CD4-positive, alpha-beta T cell treated with Interleukin-2 at 100 ng/mL for 4 hours (primary cell): ENCODE results near the gene ELP1.
"Not testable (repeated sequence)": the region's sequence is repeated elsewhere in the genome, so short reads cannot be mapped to it uniquely, and the experiment has no call there.

Experiments used
- DNase-seq: peaks from one replicate; pipeline ENCODE4 v3.0.0-alpha.2; 2020; ENCODE audit warnings: low spot score

The ELP1 gene

GRCh38 chr9:108924466-108924865 is 9.5 kb downstream of the ELP1 start:
- no peak for DNase-seq

- DNase-seq, result no peak
These were observed 12.7 kb downstream of the ELP1 start for GRCh38 chr9:108921200-108921599.

DNA sequence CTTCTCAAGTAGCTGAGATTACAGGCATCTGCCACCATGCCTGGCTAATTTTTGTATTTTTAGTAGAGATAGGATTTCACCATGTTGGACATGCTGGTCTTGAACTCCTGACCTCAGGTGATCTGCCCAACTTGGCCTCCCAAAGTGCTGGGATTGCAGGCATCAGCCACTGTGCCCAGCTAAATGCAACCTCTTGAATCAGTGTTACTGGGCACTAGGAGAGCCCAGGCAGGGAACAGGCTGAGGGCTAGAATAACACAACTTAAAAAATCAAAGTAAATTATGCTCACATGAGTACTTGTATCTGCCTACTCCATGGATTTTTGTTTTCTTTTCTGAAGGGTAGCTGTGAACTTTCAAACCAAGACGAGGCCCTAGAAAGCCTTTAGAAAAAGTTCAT is 13.5 kb downstream of the ELP1 start:
- DNase-seq, result not testable (repeated sequence)

DNA sequence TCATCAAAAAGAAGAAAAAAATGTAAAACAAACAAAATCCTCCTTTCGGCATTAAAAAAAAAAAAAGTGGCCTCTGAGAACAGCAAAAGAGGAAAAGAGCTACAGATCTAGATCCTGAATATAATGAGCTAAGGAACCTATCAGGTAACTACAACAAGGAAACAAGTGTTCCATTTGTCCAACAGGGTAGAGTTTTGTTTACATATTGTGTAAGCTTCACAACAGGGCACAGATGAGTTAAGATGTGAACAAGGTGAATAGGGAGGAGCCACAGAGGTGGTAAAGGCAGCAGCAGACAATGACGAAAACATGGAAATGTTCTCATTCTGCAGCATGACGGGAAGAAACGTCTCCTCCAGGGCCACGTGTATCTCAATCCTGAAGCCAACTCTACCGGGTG is 14.4 kb downstream of the ELP1 start:
- no peak for DNase-seq

- no peak for DNase-seq
These were observed 20.5 kb downstream of the ELP1 start for GRCh38 chr9:108913391-108913790.

GRCh38 chr9:108911820-108912219 is 22.1 kb downstream of the ELP1 start:
- DNase-seq, result no peak

DNA sequence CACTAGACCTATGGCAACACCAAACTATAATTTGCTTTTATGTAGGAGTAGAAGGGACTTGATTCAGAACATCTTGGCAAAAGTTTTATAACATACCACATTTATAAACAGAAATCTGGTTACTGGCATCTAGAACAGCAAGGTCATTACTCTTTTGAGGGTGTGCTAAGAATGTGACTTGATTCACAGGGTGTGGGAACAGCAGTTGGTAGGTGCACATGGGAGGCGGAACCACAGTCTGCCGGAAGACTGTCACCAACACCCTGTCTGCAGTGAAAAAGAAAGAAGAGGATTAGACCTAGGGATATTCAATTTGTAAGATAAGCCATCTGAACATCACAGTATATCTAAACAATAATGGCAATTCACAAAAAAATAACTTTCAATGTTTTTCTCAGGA is 23.0 kb downstream of the ELP1 start:
- DNase-seq, result no peak

DNA sequence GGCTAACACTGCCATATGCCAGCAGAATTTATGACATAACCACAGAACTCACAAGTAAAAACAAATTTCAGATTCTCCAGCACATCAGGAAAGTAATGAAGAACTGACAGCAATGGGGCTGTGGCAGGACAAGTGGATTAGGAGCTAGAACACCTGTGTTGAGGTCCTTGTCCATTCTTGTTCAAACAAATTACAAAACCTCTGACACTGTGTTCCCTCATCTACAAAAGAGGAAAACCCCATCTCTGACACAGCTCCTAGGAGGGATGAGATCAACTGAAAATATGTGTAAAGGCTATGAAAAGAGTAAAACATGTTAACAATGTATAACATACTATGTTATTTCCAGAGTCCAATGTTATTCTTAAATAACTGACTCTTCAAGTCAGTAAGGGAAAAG is 23.5 kb downstream of the ELP1 start:
- no peak for DNase-seq

GRCh38 chr9:108905494-108905893 is 28.4 kb downstream of the ELP1 start:
- DNase-seq, result no peak

- DNase-seq, result no peak
These were observed 29.8 kb downstream of the ELP1 start for GRCh38 chr9:108904161-108904560.

GRCh38 chr9:108903420-108904103 is 30.4 kb downstream of the ELP1 start:
- no peak for DNase-seq

GRCh38 chr9:108900176-108900575 is 33.7 kb downstream of the ELP1 start:
- DNase-seq, result no peak

DNA sequence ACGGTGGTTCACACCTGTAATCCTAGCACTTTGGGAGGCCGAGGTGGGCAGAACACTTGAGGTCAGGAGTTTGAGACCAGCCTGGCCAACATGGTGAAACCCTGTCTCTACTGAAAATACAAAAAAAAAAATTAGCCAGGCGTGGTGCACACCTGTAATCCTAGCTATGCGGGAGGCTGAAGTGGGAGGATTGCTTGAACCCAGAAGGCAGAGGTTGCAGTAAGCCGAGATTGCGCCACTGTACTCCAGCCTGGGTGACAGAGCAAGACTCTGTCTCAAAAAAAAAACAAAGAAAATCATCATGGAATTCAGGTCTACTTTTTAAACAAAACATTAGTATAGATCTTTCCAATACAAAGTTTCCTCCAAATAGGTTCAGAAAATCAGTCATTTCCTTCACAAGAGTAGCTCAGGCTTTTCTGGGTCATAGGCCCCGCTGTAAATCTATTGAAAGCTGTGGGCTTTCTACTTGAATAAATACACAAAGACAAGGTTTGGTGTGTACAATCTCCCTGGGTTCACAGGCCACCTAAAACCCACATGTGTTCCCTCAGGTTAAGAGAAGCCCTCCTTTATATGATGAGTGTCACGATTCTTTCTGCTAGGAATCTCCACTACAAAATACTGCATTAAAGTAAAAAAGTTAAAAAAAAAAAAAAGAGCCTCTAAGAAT is 34.8 kb downstream of the ELP1 start:
- not testable (repeated sequence) for DNase-seq

- DNase-seq, result no peak
These were observed 36.4 kb downstream of the ELP1 start for GRCh38 chr9:108897324-108898096.

DNA sequence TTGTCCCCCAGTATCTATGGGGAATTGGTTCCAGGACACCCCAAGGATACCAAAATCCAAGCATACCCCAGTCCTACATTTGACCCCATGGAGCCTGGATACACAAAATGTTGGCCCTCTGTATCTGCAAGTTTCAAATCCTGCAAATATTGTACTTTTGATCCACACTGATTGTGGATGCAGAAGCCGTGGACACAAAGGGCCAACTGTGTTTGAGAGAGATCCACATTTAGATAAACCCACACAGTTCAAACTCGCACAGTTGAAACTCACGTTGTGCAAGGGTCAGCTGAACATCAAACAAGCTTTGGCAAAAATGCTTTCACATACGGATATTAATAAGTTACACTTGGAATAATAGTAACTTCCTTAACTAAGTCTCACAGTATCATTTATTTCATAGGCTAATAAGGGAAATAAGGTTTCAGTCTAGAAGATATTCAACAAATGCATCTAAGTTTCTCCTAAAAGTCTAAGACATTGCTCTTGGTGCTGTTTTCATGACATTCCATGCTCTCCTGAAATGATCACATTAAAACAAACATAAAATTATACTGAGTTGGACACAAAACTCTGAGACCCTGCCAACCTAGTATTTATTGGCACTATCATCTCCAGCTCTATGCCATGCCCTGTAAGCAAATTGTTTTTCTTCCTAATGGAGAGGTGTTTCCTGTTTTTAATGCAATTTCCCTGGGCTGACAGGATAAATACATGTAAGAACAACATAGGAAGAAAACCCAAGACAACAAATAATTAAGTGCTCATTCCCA is 39.5 kb downstream of the ELP1 start:
- DNase-seq, result no peak

- DNase-seq, result no peak
These were observed 44.3 kb downstream of the ELP1 start for GRCh38 chr9:108889649-108890067.

DNA sequence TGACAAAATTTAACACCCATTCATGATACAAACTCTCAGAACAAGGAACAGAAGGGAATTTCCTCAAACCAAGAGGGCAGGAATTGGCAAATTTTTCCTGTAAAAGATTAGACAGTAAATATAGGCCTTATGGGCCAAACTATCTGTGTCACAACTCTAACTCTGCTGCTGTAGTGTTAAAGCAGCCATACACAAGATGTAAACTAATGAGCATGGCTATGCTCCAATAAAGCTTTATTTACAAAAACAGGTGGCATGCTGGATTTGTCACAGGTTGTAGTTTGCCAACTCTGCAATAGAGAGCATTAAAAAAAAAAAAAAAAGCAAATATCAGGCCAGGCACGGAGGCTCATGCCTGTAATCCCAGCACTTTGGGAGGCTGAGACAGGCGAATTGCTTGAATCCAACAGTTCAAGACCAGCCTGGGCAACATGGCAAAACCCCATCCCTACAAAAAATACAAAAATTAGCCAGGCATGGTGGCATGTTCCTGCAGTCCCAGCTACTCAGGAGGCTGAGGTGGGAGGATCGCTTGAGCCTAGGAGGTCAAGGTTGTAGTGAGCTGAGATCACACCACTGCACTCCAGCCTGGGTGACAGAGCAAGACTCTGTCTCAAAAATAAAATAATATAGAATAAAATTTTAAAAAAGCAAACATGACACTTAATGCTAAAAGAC is 47.2 kb downstream of the ELP1 start:
- not testable (repeated sequence) for DNase-seq

DNA sequence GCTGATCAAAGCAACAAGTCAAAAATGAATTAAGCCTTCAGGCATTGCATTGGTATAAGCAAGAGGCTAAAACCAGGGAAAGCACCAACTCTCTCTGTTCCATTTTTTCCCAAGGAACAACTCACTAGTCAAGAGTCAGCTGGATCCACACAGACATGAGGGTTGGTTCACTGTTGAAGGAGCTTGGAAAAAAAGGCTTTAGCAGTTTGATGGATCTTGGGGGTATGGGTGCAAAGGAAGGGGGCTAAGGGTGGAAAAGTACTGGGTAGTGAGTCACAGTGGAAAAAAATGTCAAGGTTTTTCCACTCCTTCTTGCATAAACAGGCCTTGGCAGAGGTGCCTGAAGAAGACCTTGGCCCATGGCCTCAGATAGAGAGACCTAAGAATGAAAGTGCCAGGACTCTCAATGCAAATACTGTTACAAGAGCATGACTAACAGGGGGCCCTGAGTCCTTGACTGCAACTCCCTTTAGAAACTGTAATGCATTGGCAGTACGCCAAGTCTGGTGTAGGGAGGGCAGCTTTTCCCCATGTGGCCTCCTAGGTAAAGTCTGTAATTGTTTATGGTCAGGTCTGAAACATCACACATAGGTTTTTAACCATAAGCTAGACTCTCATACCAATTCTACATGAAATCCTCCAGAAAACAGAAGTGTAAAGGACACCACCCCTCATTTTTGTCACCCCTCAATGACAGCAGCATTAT is 48.1 kb downstream of the ELP1 start:
- no peak for DNase-seq

- no peak for DNase-seq
These were observed 49.2 kb downstream of the ELP1 start for GRCh38 chr9:108884701-108885100.

GRCh38 chr9:108883085-108883484 is 50.8 kb downstream of the ELP1 start:
- DNase-seq, result no peak
